H1 (cell line): ENCODE results near the gene IL18R1. TPM values are rescaled to one million over a fixed set of nuclear protein-coding genes. Genes with fewer than 3 reads are reported as not detected.

Experiments
- CTCF ChIA-PET: fragments of 300-600 bp; sonication (Branson Sonifier 250); formaldehyde crosslinking; loops from one replicate; lab custom pipeline; 2021; ENCODE audit not compliant: partially characterized antibody; lab: Charles Lee
- POLR2A ChIA-PET: fragments of 300-600 bp; sonication (Branson Sonifier 250); formaldehyde crosslinking; loops from one replicate; lab custom pipeline; 2021; ENCODE audit warnings: inconsistent platforms; ENCODE audit not compliant: partially characterized antibody; lab: Charles Lee
- DNase-seq, 2 experiments: peaks; one replicate each; pipeline versions ENCODE4 v3.0.0 to v3.0.0-alpha.2; 2010 to 2022; ENCODE audit warnings: low spot score in 2 of 2, low read depth in 1 of 2, mixed read lengths in 1 of 2
- FAIRE-seq: peaks from 2 replicates; lab custom pipeline; 2011; peaks lifted over from hg19 to GRCh38; lab: Jason Lieb, UNC
- H2AFZ ChIP-seq: 2 replicates; pipeline ENCODE4 v1.8.1; 2012; ENCODE audit warnings: low read length, inconsistent platforms
- H2AK5ac ChIP-seq: 2 replicates; pipeline ENCODE4 v1.6.1; 2013; ENCODE audit warnings: low read depth, low read length
- H2BK120ac ChIP-seq: replicated peaks from 2 replicates; pipeline ENCODE3; 2013; ENCODE audit warnings: low read depth, low read length, inconsistent platforms
- H2BK12ac ChIP-seq: 2 replicates; pipeline ENCODE4 v1.6.1; 2013; ENCODE audit warnings: low read depth, low read length
- H2BK15ac ChIP-seq: 2 replicates; pipeline ENCODE4 v1.6.1; 2013; ENCODE audit warnings: low read length
- H2BK20ac ChIP-seq: 2 replicates; pipeline ENCODE4 v1.6.1; 2013; ENCODE audit warnings: low read length
- H2BK5ac ChIP-seq: 2 replicates; pipeline ENCODE4 v1.6.1; 2013; ENCODE audit warnings: low read depth, low read length
- H3K14ac ChIP-seq: 2 replicates; pipeline ENCODE4 v1.6.1; 2013; ENCODE audit warnings: inconsistent platforms; ENCODE audit not compliant: insufficient read length
- H3K18ac ChIP-seq: 2 replicates; pipeline ENCODE4 v1.6.1; 2013; ENCODE audit warnings: low read length; ENCODE audit errors: extremely low read depth
- H3K23ac ChIP-seq: 2 replicates; pipeline ENCODE4 v1.6.1; 2013; ENCODE audit warnings: inconsistent platforms; ENCODE audit not compliant: insufficient read length
- H3K23me2 ChIP-seq: 2 replicates; pipeline ENCODE4 v1.6.1; 2013; ENCODE audit warnings: low read depth, low read length
- H3K27ac ChIP-seq: 2 replicates; pipeline ENCODE4 v1.6.1; 2011; ENCODE audit warnings: low read depth, low read length, inconsistent platforms
- H3K27me3 ChIP-seq, 4 experiments: replicated peaks in 1 of 4; 1 replicate in 1 of 4; 2 replicates in 3 of 4; pipeline versions ENCODE4 v1.6.1 to v1.8.1; 2011 to 2013; ENCODE audit warnings: low read length in 3 of 4, mild to moderate bottlenecking in 3 of 4, inconsistent platforms in 2 of 4, mixed read lengths in 2 of 4, moderate library complexity in 1 of 4; ENCODE audit not compliant: control insufficient read depth in 3 of 4, insufficient read depth in 3 of 4; ENCODE audit errors: extremely low read depth in 1 of 4
- H3K36me3 ChIP-seq, 4 experiments: 2 replicates each; pipeline versions ENCODE4 v1.6.1 to v1.8.1; 2011 to 2013; ENCODE audit warnings: mild to moderate bottlenecking in 4 of 4, low read length in 3 of 4, moderate library complexity in 2 of 4, control low read depth in 1 of 4, inconsistent platforms in 1 of 4; ENCODE audit not compliant: insufficient read depth in 4 of 4, control insufficient read depth in 2 of 4
- H3K4ac ChIP-seq: replicated peaks from 2 replicates; pipeline ENCODE3; 2013; ENCODE audit warnings: low read length, low read depth, mixed read lengths, inconsistent platforms; ENCODE audit not compliant: insufficient read length
- H3K4me1 ChIP-seq, 4 experiments: replicated peaks in 1 of 4; 1 replicate in 1 of 4; 2 replicates in 3 of 4; pipeline versions ENCODE4 v1.6.1 to v1.8.1; 2011 to 2013; ENCODE audit warnings: low read length in 3 of 4, inconsistent platforms in 2 of 4, mixed read lengths in 1 of 4; ENCODE audit not compliant: insufficient read depth in 4 of 4, control insufficient read depth in 3 of 4
- H3K4me2 ChIP-seq, 2 experiments: 2 replicates each; pipeline versions ENCODE4 v1.6.1 to v1.8.1; 2011 to 2013; ENCODE audit warnings: low read depth in 2 of 2, low read length in 2 of 2, control low read depth in 1 of 2, inconsistent platforms in 1 of 2, mild to moderate bottlenecking in 1 of 2; ENCODE audit not compliant: insufficient read depth in 1 of 2
- H3K4me3 ChIP-seq, 4 experiments: fragments of 200-600, 300-600 bp in 1 of 4; sonication (generic), shearing (Covaris generic), sonication (Bioruptor Twin) in 1 of 4; 2 replicates each; pipeline versions ENCODE4 v1.5.1 to v1.8.1; 2011 to 2016; ENCODE audit warnings: low read length in 4 of 4, low read depth in 3 of 4, control low read depth in 2 of 4, inconsistent platforms in 2 of 4, mild to moderate bottlenecking in 2 of 4, mixed read lengths in 1 of 4, moderate library complexity in 1 of 4; ENCODE audit not compliant: insufficient read depth in 2 of 4; ENCODE audit errors: extremely low read depth in 1 of 4
- H3K56ac ChIP-seq: replicated peaks from 2 replicates; pipeline ENCODE3; 2013; ENCODE audit warnings: low read depth, mild to moderate bottlenecking, mixed read lengths, low read length, inconsistent platforms; ENCODE audit not compliant: insufficient read length
- H3K79me1 ChIP-seq: 2 replicates; pipeline ENCODE4 v1.6.1; 2013; ENCODE audit warnings: low read depth, low read length, control low read depth
- H3K79me2 ChIP-seq, 2 experiments: 2 replicates each; pipeline versions ENCODE4 v1.6.1 to v1.8.1; 2012 to 2013; ENCODE audit warnings: low read length in 2 of 2, mild to moderate bottlenecking in 2 of 2, inconsistent platforms in 1 of 2; ENCODE audit not compliant: insufficient read depth in 2 of 2, control insufficient read depth in 1 of 2
- H3K9ac ChIP-seq, 4 experiments: replicated peaks in 1 of 4; 1 replicate in 1 of 4; 2 replicates in 3 of 4; pipeline versions ENCODE4 v1.6.1 to v1.8.1; 2011 to 2013; ENCODE audit warnings: low read depth in 3 of 4, low read length in 3 of 4, control low read depth in 2 of 4, mild to moderate bottlenecking in 2 of 4, moderate library complexity in 2 of 4, inconsistent platforms in 1 of 4; ENCODE audit errors: extremely low read depth in 1 of 4
- H3K9me3 ChIP-seq, 2 experiments: 2 replicates each; pipeline versions ENCODE4 v1.6.1 to v1.8.1; 2012 to 2013; ENCODE audit warnings: mild to moderate bottlenecking in 2 of 2, moderate library complexity in 2 of 2, control low read depth in 1 of 2, inconsistent platforms in 1 of 2, low read depth in 1 of 2, low read length in 1 of 2, mixed read lengths in 1 of 2; ENCODE audit not compliant: insufficient read depth in 2 of 2
- H4K20me1 ChIP-seq, 2 experiments: replicated peaks in 1 of 2; 2 replicates each; pipeline versions ENCODE3 to v1.8.1; 2011 to 2013; ENCODE audit warnings: inconsistent platforms in 2 of 2, low read length in 2 of 2, mild to moderate bottlenecking in 1 of 2; ENCODE audit not compliant: insufficient read depth in 2 of 2, control insufficient read depth in 1 of 2
- H4K5ac ChIP-seq: 2 replicates; pipeline ENCODE4 v1.6.1; 2013; ENCODE audit warnings: low read length, low read depth, mixed read lengths, inconsistent platforms; ENCODE audit not compliant: insufficient read length
- H4K8ac ChIP-seq: 2 replicates; pipeline ENCODE4 v1.8.0; 2013; ENCODE audit warnings: mild to moderate bottlenecking, moderate library complexity, low read length, inconsistent platforms; ENCODE audit not compliant: insufficient read depth; ENCODE audit errors: extremely low read depth
- H4K91ac ChIP-seq: replicated peaks from 2 replicates; pipeline ENCODE3; 2013; ENCODE audit warnings: low read length, mixed read lengths, inconsistent platforms; ENCODE audit not compliant: insufficient read length
- CHD1 ChIP-seq: IDR thresholded peaks from 2 replicates; pipeline ENCODE4 v1.6.1; 2012; ENCODE audit warnings: low read depth, low read length, improper control_type of control experiment
- CHD2 ChIP-seq: IDR thresholded peaks from 2 replicates; pipeline ENCODE4 v1.6.1; 2012; ENCODE audit warnings: low read length, improper control_type of control experiment
- HDAC6 ChIP-seq: IDR thresholded peaks from one replicate; pipeline ENCODE4 v1.7.1; 2012; ENCODE audit warnings: low read depth, mild to moderate bottlenecking, inconsistent platforms, low read length, moderate library complexity
- JUN ChIP-seq: IDR thresholded peaks from 2 replicates; pipeline ENCODE4 v1.6.1; 2011; ENCODE audit warnings: low read depth, mild to moderate bottlenecking, improper control_type of control experiment, low read length
- JUND ChIP-seq: IDR thresholded peaks from 2 replicates; pipeline ENCODE4 v1.6.1; 2011; ENCODE audit warnings: mild to moderate bottlenecking, improper control_type of control experiment, low read length
- KDM5A ChIP-seq: fragments of 200-600 bp; IDR thresholded peaks from 2 replicates; pipeline ENCODE4 v1.7.1; 2012; ENCODE audit warnings: mild to moderate bottlenecking, low read length, inconsistent platforms, mixed read lengths
- POU5F1 ChIP-seq: IDR thresholded peaks from 2 replicates; pipeline ENCODE4 v1.6.1; 2011; ENCODE audit warnings: low read depth, mild to moderate bottlenecking, low read length, moderate library complexity
- RFX5 ChIP-seq: IDR thresholded peaks from 2 replicates; pipeline ENCODE4 v1.6.1; 2011; ENCODE audit warnings: low read depth, low read length, improper control_type of control experiment, borderline replicate concordance
- TBP ChIP-seq: IDR thresholded peaks from 2 replicates; pipeline ENCODE4 v1.6.1; 2011; ENCODE audit warnings: low read depth, low read length, improper control_type of control experiment
- YY1 ChIP-seq: IDR thresholded peaks from 2 replicates; pipeline ENCODE4 v1.6.1; 2011; ENCODE audit warnings: low read depth, mild to moderate bottlenecking, low read length
- WGBS, 2 experiments: shearing (Covaris generic) in 1 of 2; methylation state at CpG; one replicate each; pipeline versions ENCODE4 v1.1.6 to v1.1.7; 2013 to 2015; ENCODE audit warnings: low lambda C conversion rate in 2 of 2, mixed read lengths in 2 of 2, inconsistent platforms in 1 of 2, low coverage in 1 of 2, missing lambda C conversion rate in 1 of 2; ENCODE audit not compliant: insufficient replicate concordance in 2 of 2, insufficient coverage in 1 of 2, insufficient read length in 1 of 2; ENCODE audit errors: extremely low coverage in 1 of 2, missing lambda C conversion rate in 1 of 2; 5-methylcytosine and 5-hydroxymethylcytosine counted together
- polyA plus RNA-seq, 7 experiments: library from polyadenylated mRNA; depleted of rRNA in 3 of 7; stranded (reverse) in 5 of 7; unstranded in 2 of 7; fragments of >200 nt in 5 of 7; fragments of 200-250 nt in 2 of 7; gene quantifications; 1 replicate in 5 of 7; 2 replicates in 1 of 7; 4 replicates in 1 of 7; pipeline versions ENCODE4 v1.2.1 to v1.2.3, GENCODE V29; 2011 to 2013; ENCODE audit warnings: missing spikeins in 2 of 7, mixed read lengths in 2 of 7
- total RNA-seq: library from RNA; stranded (reverse); fragmentation: NEBNext Ultra II Directional; extraction: Animal tissue kit (Norgen Biotek cat#: 25700); gene quantifications from 2 replicates; pipeline ENCODE4 v1.2.1, GENCODE V29; 2021
- TF ChIP-seq, protein P1 (sequence below): IDR thresholded peaks from 2 replicates; pipeline ENCODE4 v1.6.1; 2011; ENCODE audit warnings: low read depth, mild to moderate bottlenecking, low read length; ENCODE audit not compliant: insufficient read depth
- TF ChIP-seq, protein P2 (sequence below): IDR thresholded peaks from 2 replicates; pipeline ENCODE4 v1.6.1; 2012; ENCODE audit warnings: inconsistent platforms

IL18R1 gene
- total and polyA plus RNA-seq, 2 of the 8 experiments (the other 6 are each of a cell fraction or from before 2014, with no cell fraction given), result 0.54 TPM; not detected in 1

DNA sequence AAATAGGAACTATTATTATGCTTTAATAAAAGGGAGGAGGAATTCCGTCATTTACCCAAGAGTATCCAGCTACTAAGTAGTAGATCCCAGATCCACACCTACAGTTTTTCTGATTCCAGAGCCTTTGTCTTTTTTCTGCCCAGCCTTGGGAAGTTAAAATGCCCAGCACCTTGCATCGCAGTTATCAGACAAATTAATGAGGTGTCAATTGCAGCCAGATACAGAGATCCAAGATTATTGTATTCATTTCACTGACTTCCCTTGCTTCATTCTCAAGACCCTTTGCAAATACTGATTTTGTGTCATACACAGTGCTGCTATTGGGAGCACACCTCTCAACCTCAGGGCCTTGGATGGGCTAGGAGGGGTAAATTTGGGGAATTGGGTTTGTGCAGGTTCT lies 1.1 kb downstream of the IL18R1 start:
- no peaks in the 10 kb centered on the region for H4K20me1 ChIP-seq
- ChIA-PET CTCF (interaction anchor here (0.7 to 1.9 kb wide), 5 partner anchors 16 to 1194 kb away, joined by 3 to 4 read pairs (median 3); no protein-coding TSS in a partner anchor), POLR2A (no interaction called here)
- no peak overlapping the region for H2AFZ ChIP-seq
- no peak overlapping the region for H3K4me3 ChIP-seq
- no peak overlapping the region for H3K9ac ChIP-seq
- no peaks in the 10 kb centered on the region for H3K79me1 ChIP-seq
- H2BK5ac ChIP-seq, result no peak overlapping the region
- H4K91ac ChIP-seq, result no peak overlapping the region
- no peak overlapping the region for H3K27ac ChIP-seq
- no peak overlapping the region for H2BK12ac ChIP-seq
- no peak overlapping the region for H3K18ac ChIP-seq
- WGBS, 2 experiments, result 100% methylated on average over 2 of the region's 2 CpGs; no CpG with 5 or more reads in 1 of the 2 experiments
- no peak overlapping the region for H3K23ac ChIP-seq
- no peak overlapping the region for H3K4me2 ChIP-seq
- no peak overlapping the region for H2BK120ac ChIP-seq
- H2BK20ac ChIP-seq, result no peak overlapping the region
- no peak overlapping the region for H3K56ac ChIP-seq
- H4K8ac ChIP-seq, result no peak overlapping the region
- DNase-seq, result no peak
- no peak for TF ChIP-seq POU5F1
- TF ChIP-seq TBP, result no peak
- TF ChIP-seq YY1, result no peak
- TF ChIP-seq, protein P1, sequence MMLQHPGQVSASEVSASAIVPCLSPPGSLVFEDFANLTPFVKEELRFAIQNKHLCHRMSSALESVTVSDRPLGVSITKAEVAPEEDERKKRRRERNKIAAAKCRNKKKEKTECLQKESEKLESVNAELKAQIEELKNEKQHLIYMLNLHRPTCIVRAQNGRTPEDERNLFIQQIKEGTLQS, result no peak
- no peak for TF ChIP-seq HDAC6
- TF ChIP-seq RFX5, result no peak
- TF ChIP-seq CHD2, result no peak
- TF ChIP-seq JUND, result no peak
- no peak for TF ChIP-seq CHD1
- TF ChIP-seq JUN, result no peak
- TF ChIP-seq, protein P2, sequence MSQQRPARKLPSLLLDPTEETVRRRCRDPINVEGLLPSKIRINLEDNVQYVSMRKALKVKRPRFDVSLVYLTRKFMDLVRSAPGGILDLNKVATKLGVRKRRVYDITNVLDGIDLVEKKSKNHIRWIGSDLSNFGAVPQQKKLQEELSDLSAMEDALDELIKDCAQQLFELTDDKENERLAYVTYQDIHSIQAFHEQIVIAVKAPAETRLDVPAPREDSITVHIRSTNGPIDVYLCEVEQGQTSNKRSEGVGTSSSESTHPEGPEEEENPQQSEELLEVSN, result no peak
- no peak for TF ChIP-seq KDM5A
- TF ChIP-seq, all 59 proteins: peak for 0
- Histone ChIP-seq H4K5ac (no peak overlapping the region), H2BK15ac (no peak overlapping the region), H3K4me1 (peaks cover 0 to 2% (median 1%) of the 10 kb centered on the region in 4 experiments; a peak in 1 of 7 replicates), H3K79me2 (no peaks in the 10 kb centered on the region), H3K4ac (no peak overlapping the region), H3K14ac (no peak overlapping the region), H3K23me2 (no peaks in the 10 kb centered on the region; the same call in 1 of the 2 replicates), H3K36me3 (no peaks in the 10 kb centered on the region), H3K9me3 (no peaks in the 10 kb centered on the region), H3K27me3 (peaks cover 0 to 13% (median 9%) of the 10 kb centered on the region in 4 experiments; a peak in 5 of 7 replicates), H2AK5ac (no peak overlapping the region)
- no peak for FAIRE-seq
